Thyroid gland (tissue), 4 donors: Measurements from ENCODE around the gene SCAANT1.

Source experiments
- CTCF ChIP-seq, 6 experiments: fragments of 200-600 bp in 3 of 6; fragments of 450-650 bp in 3 of 6; sonication (generic) in 3 of 6; IDR thresholded peaks; one replicate each; pipeline ENCODE4 v1.5.1; 2016 to 2019; ENCODE audit warnings: antibody characterized with exemption in 6 of 6, mild to moderate bottlenecking in 2 of 6, inconsistent platforms in 1 of 6, moderate library complexity in 1 of 6
- POLR2A ChIP-seq, 2 donors: fragments of 450-650 bp; IDR thresholded peaks; one replicate each; pipeline ENCODE4 v1.6.1; 2017; ENCODE audit warnings: antibody characterized with exemption in 2 of 2, mild to moderate bottlenecking in 2 of 2, moderate library complexity in 1 of 2

DNA sequence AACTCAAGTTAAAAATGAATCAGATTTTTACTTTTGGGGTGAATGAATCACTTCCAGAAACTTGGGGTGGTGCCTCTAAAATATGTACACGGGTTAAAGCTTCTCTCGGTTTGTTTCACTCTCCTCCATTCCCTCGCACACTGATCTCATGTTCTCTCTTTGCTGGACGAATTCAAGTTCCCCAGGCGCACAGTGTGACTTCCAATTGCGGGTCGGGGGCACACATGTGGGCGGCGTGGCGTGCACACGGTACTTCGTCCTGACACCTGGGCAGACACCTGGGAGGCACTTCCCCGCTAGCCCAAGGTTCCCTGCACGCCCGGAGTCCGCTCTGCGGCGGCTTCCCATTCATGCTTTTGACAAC lies 692 bp downstream of the SCAANT1 start:
- no peak for TF ChIP-seq CTCF (IDR thresholded peaks at IDR 0.05)
- no peak for TF ChIP-seq POLR2A (IDR thresholded peaks at IDR 0.05)
